Neuronal stem cell (in vitro differentiated cells): Measurements from ENCODE around the gene CST5.
"Not testable (repeated sequence)": the region's sequence is repeated elsewhere in the genome, so short reads cannot be mapped to it uniquely, and the experiment has no call there.

Experiments used
- DNase-seq: peaks from one replicate; pipeline ENCODE4 v3.0.0-alpha.2; 2013; ENCODE audit warnings: low spot score
- H2AFZ ChIP-seq: one replicate; pipeline ENCODE4 v1.6.1; 2013; ENCODE audit warnings: mild to moderate bottlenecking, low read length, inconsistent platforms
- H2AK5ac ChIP-seq: 2 replicates; pipeline ENCODE4 v1.6.1; 2013; ENCODE audit warnings: low read depth, mild to moderate bottlenecking, inconsistent platforms, low read length, moderate library complexity, mixed read lengths
- H2BK120ac ChIP-seq: 2 replicates; pipeline ENCODE4 v1.6.1; 2013; ENCODE audit warnings: low read depth, mild to moderate bottlenecking, inconsistent platforms, low read length, moderate library complexity, mixed read lengths
- H2BK12ac ChIP-seq: one replicate; pipeline ENCODE4 v1.6.1; 2013; ENCODE audit warnings: low read length, inconsistent platforms
- H2BK15ac ChIP-seq: 2 replicates; pipeline ENCODE4 v1.6.1; 2013; ENCODE audit warnings: mild to moderate bottlenecking, low read length, inconsistent platforms, mixed read lengths
- H2BK5ac ChIP-seq: one replicate; pipeline ENCODE4 v1.6.1; 2013; ENCODE audit warnings: inconsistent platforms, mild to moderate bottlenecking, low read length, moderate library complexity
- H3K14ac ChIP-seq: one replicate; pipeline ENCODE4 v1.6.1; 2013; ENCODE audit warnings: low read length, inconsistent platforms
- H3K18ac ChIP-seq: 2 replicates; pipeline ENCODE4 v1.6.1; 2013; ENCODE audit warnings: low read length, inconsistent platforms
- H3K23ac ChIP-seq: 2 replicates; pipeline ENCODE4 v1.6.1; 2013; ENCODE audit warnings: low read depth, mild to moderate bottlenecking, mixed read lengths, low read length, inconsistent platforms; ENCODE audit not compliant: poor library complexity
- H3K27ac ChIP-seq: replicated peaks from 3 replicates; pipeline ENCODE4 v1.5.1; 2013; ENCODE audit warnings: low read length, inconsistent platforms
- H3K27me3 ChIP-seq, 3 experiments: 2 replicates each; pipeline ENCODE4 v1.6.1; 2013; ENCODE audit warnings: low read length in 3 of 3, mild to moderate bottlenecking in 2 of 3, inconsistent platforms in 1 of 3, low read depth in 1 of 3, mixed read lengths in 1 of 3, moderate library complexity in 1 of 3; ENCODE audit not compliant: control insufficient read depth in 3 of 3, insufficient read depth in 3 of 3
- H3K36me3 ChIP-seq, 2 donors: replicated peaks in 1 of 2; 2 replicates each; pipeline ENCODE4 v1.6.1; 2013; ENCODE audit warnings: low read length in 2 of 2; ENCODE audit not compliant: control insufficient read depth in 2 of 2, insufficient read depth in 2 of 2
- H3K4ac ChIP-seq: 2 replicates; pipeline ENCODE4 v1.6.1; 2013; ENCODE audit warnings: inconsistent platforms, mild to moderate bottlenecking, low read length, moderate library complexity
- H3K4me1 ChIP-seq, 2 donors: 1 replicate in 1 of 2; 2 replicates in 1 of 2; pipeline ENCODE4 v1.6.1; 2013; ENCODE audit warnings: low read length in 2 of 2, low read depth in 1 of 2; ENCODE audit not compliant: control insufficient read depth in 2 of 2, insufficient read depth in 1 of 2
- H3K4me2 ChIP-seq: one replicate; pipeline ENCODE4 v1.6.1; 2013; ENCODE audit warnings: mild to moderate bottlenecking, low read length, inconsistent platforms; ENCODE audit not compliant: insufficient read depth, poor library complexity, severe bottlenecking
- H3K4me3 ChIP-seq, 2 donors: 2 replicates each; pipeline ENCODE4 v1.5.1; 2013; ENCODE audit warnings: low read length in 2 of 2, mild to moderate bottlenecking in 2 of 2, inconsistent platforms in 1 of 2, moderate library complexity in 1 of 2
- H3K79me1 ChIP-seq: one replicate; pipeline ENCODE4 v1.6.1; 2013; ENCODE audit warnings: low read depth, mild to moderate bottlenecking, inconsistent platforms, low read length, moderate library complexity
- H3K9ac ChIP-seq: one replicate; pipeline ENCODE4 v1.6.1; 2013; ENCODE audit warnings: mild to moderate bottlenecking, low read depth, low read length, inconsistent platforms; ENCODE audit not compliant: poor library complexity
- H3K9me3 ChIP-seq, 2 donors: replicated peaks in 1 of 2; 2 replicates each; pipeline versions ENCODE3 to v1.6.1; 2013; ENCODE audit warnings: low read length in 2 of 2, mild to moderate bottlenecking in 2 of 2, inconsistent platforms in 1 of 2, low read depth in 1 of 2, mixed read lengths in 1 of 2, moderate library complexity in 1 of 2; ENCODE audit not compliant: control insufficient read depth in 2 of 2, insufficient read depth in 1 of 2
- H4K8ac ChIP-seq: one replicate; pipeline ENCODE4 v1.6.1; 2013; ENCODE audit warnings: low read depth, mild to moderate bottlenecking, inconsistent platforms, low read length, moderate library complexity
- H4K91ac ChIP-seq: one replicate; pipeline ENCODE4 v1.6.1; 2013; ENCODE audit warnings: low read length, low read depth, mild to moderate bottlenecking, inconsistent platforms; ENCODE audit not compliant: poor library complexity
- WGBS, 2 donors: extraction: QIAGEN DNeasy Blood & Tissue Kit; methylation state at CpG; one replicate each; pipeline ENCODE4 v1.1.7; 2013; ENCODE audit warnings: missing lambda C conversion rate in 2 of 2, mixed read lengths in 1 of 2; ENCODE audit not compliant: insufficient read length in 2 of 2, insufficient replicate concordance in 1 of 2; ENCODE audit errors: extremely low coverage in 2 of 2; 5-methylcytosine and 5-hydroxymethylcytosine counted together

CST5 gene

DNA sequence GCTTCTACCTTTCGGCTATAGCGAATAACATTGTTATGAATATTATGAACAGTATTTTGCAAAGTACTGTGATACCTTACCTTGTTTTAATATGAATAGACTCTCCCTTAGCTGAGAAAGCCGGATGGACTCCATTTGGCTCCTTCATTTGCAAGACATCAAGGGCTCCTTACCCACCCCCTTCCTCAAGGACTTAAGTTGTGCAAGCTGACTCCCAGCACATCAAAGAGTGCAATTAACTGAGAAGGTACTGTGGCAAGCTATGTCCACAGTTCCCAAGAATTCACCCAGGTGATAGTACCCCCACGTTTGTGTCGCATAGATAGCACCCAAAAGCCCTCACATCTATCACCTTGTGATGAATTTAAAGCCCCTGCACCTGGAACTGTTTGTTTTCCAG is 11.2 kb downstream of the CST5 start:
- H3K79me1 ChIP-seq: no peaks in the 10 kb centered on the region
- H2BK120ac ChIP-seq: no peak overlapping the region
- no peak overlapping the region for H3K9ac ChIP-seq
- H4K8ac ChIP-seq: no peak overlapping the region
- no peak overlapping the region for H4K91ac ChIP-seq
- H3K14ac ChIP-seq: no peak overlapping the region
- H3K18ac ChIP-seq: no peak overlapping the region
- H3K4me1 ChIP-seq: peaks cover 0 to 10% of the 10 kb centered on the region in 2 donors
- WGBS, 2 donors: no CpG with 5 or more reads among the region's 5 CpGs
- no peak overlapping the region for H3K23ac ChIP-seq
- H2AFZ ChIP-seq: no peak overlapping the region
- H3K4me2 ChIP-seq: no peak overlapping the region
- no peaks in the 10 kb centered on the region for H3K27me3 ChIP-seq
- no peak overlapping the region for H3K4ac ChIP-seq
- no peak overlapping the region for H3K27ac ChIP-seq
- no peaks in the 10 kb centered on the region for H3K9me3 ChIP-seq
- no peak overlapping the region for H2BK15ac ChIP-seq
- no peak overlapping the region for H2BK5ac ChIP-seq
- H2BK12ac ChIP-seq: no peak overlapping the region
- no peak overlapping the region for H3K4me3 ChIP-seq
- H2AK5ac ChIP-seq: no peak overlapping the region
- no peaks in the 10 kb centered on the region for H3K36me3 ChIP-seq
- DNase-seq: no peak

DNA sequence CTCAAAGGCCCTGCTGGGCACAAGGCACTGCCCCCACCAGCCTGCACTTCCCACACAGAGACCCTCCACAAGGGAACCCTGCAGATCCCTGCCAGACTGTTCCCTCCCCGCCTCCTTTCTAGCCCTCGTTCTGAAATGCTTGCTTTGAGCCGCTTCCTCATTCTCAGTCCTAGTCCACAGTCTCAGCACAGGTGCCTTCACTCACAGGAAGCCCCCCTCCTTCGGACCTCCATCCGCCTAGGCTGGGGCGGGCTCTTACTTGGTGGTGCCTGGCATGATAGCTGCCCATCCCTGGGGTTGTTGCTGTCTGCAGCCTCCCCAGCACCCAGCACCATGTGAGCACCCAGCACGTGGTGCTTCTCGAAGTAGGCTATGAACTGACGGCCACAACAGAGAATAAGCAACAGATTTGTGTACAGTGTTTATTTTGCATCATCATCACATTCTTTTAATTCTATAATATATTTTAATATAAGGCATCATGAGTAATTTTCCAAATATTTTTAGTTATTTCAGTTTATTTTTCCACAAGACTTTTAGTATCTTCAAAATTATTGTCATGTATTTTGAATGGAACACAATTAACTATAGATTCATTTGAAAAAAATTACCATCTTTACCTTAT is 12.3 kb downstream of the CST5 start:
- H4K8ac ChIP-seq: no peak overlapping the region
- peak overlapping the region; percentile 78 for H2BK15ac ChIP-seq
- no peak overlapping the region for H3K27ac ChIP-seq
- peak overlapping the region; percentile 65 for H3K23ac ChIP-seq
- WGBS, 2 donors: no CpG with 5 or more reads among the region's 9 CpGs
- no peaks in the 10 kb centered on the region for H3K79me1 ChIP-seq
- no peak overlapping the region for H4K91ac ChIP-seq
- no peaks in the 10 kb centered on the region for H3K27me3 ChIP-seq
- no peak overlapping the region for H2AFZ ChIP-seq
- H3K18ac ChIP-seq: peak overlapping the region; percentile 9
- peaks cover 0 to 10% of the 10 kb centered on the region in 2 donors for H3K4me1 ChIP-seq
- no peak overlapping the region for H2BK120ac ChIP-seq
- no peak overlapping the region for H3K4ac ChIP-seq
- H3K4me2 ChIP-seq: no peak overlapping the region
- H3K9ac ChIP-seq: peak overlapping the region; percentile 12
- H3K36me3 ChIP-seq: no peaks in the 10 kb centered on the region
- no peak overlapping the region for H2AK5ac ChIP-seq
- no peak for DNase-seq
- no peak overlapping the region for H3K4me3 ChIP-seq
- no peak overlapping the region for H3K14ac ChIP-seq
- H2BK12ac ChIP-seq: peak overlapping the region; percentile 6
- H2BK5ac ChIP-seq: no peak overlapping the region
- no peaks in the 10 kb centered on the region for H3K9me3 ChIP-seq

DNA sequence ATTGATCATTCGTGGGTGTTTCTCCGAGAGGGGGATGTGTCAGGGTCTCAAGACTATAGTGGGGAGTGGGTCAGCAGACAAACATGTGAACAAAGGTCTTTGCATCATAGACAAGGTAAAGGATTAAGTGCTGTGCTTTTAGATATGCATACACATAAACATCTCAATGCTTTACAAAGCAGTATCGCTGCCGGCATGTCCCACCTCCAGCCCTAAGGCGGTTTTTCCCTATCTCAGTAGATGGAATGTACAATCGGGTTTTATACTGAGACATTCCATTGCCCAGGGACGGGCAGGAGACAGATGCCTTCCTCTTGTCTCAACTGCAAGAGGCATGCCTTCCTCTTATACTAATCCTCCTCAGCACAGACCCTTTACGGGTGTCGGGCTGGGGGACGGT is 18.8 kb downstream of the CST5 start:
- H4K8ac ChIP-seq, H3K4ac ChIP-seq, H3K4me1 ChIP-seq, H2BK5ac ChIP-seq, H2BK12ac ChIP-seq, H3K79me1 ChIP-seq, H3K9me3 ChIP-seq, H3K4me3 ChIP-seq, H3K9ac ChIP-seq, H3K23ac ChIP-seq, H2AK5ac ChIP-seq, DNase-seq, H2BK15ac ChIP-seq, H4K91ac ChIP-seq, H3K4me2 ChIP-seq, H3K18ac ChIP-seq, H3K36me3 ChIP-seq, H3K27me3 ChIP-seq, H3K27ac ChIP-seq, H3K14ac ChIP-seq, H2BK120ac ChIP-seq, H2AFZ ChIP-seq: not testable (repeated sequence)
- WGBS, 2 donors: no CpG with 5 or more reads among the region's 10 CpGs

DNA sequence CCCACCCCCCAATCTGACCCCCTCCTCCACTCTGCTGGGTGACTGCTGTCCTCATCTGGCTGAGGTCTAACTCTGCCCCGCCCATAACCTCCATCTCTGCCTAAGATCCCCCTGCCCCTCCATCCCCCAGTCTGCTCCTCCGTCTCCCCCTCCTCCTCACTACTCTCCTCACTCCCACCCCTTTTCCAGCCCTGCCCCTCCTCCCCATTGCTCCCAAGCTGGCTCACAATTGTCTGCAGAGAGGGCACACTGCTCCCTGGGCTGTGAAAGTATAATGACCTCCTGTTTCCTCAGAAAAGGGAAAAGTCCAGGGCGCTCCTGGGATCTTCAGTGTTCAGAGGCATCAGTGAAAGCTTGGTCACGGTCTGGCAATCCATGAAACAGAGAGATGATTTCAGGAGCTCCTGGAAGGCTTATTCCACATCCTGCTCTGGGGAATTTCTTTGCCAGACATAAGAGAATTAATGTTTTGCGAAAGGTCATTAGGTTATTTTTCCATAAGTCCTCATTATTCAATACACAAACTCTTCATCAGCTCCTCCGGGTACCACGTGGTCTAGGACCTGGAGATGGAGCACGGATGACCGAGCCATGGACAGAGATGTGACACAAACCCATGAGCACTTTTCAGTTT is 21.5 kb downstream of the CST5 start:
- Histone ChIP-seq H3K9ac (no peak overlapping the region), H2BK12ac (no peak overlapping the region), H3K27me3 (no peaks in the 10 kb centered on the region), H2AFZ (no peak overlapping the region), H4K91ac (no peak overlapping the region), H3K14ac (no peak overlapping the region), H3K79me1 (no peaks in the 10 kb centered on the region), H3K4me3 (no peak overlapping the region), H3K18ac (no peak overlapping the region), H3K9me3 (no peaks in the 10 kb centered on the region), H3K36me3 (no peaks in the 10 kb centered on the region), H3K4ac (no peak overlapping the region), H3K4me2 (no peak overlapping the region), H2BK5ac (no peak overlapping the region), H2BK120ac (no peak overlapping the region), H3K4me1 (peaks cover 0 to 3% of the 10 kb centered on the region in 2 donors), H3K23ac (no peak overlapping the region), H4K8ac (no peak overlapping the region), H3K27ac (peak overlapping the region; percentile 44), H2AK5ac (no peak overlapping the region), H2BK15ac (no peak overlapping the region)
- WGBS, 2 donors: no CpG with 5 or more reads among the region's 9 CpGs
- peak; percentile 46 for DNase-seq
